SKM-1 treated with dmso at 0.1 percent for 144 hours (cell line): ENCODE data around the gene BICRAL.
"Not testable (repeated sequence)": the region's sequence is repeated elsewhere in the genome, so short reads cannot be mapped to it uniquely, and the experiment has no call there.

Source experiments
- DNase-seq: peaks from one replicate; lab custom pipeline; 2025; ENCODE audit not compliant: unreplicated experiment; lab: John Stamatoyannopoulos, UW

BICRAL gene

DNA sequence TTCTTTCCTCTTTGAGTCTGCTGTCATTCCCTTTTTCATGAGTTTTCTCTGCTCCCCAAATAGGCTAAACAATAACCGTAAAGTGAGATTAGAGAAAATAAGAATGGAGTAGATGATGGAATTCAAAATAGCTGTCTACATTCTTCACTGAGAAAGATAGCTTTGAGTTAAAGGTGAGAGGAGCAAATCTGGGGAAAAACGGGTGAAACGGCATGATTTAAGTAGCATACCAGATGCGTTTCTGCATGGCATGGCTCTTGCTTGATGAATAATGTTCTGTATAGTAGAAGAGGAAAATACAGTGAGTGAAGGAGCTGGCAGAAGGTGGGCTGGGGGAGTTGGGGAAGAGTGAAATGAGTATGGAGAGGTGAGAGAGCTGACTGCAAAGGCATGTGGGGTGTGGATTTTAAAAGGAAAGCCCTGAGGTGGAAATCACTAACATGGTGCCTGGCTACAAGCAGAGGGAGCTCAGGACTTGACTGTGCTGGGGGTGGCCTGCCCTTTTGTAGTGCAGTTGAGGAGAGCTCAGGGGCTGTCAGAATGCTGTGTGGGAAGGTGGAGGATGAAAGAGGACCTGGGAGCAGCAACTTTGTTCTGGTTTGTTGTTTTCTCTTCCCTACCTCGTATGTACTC, 8.8 kb downstream of the BICRAL start:
- DNase-seq = no peak

- DNase-seq = no peak
Observed at GRCh38 chr6:42791706-42792320, 10.0 kb downstream of the BICRAL start.

- DNase-seq = no peak
Observed at GRCh38 chr6:42795651-42796050, 13.8 kb downstream of the BICRAL start.

GRCh38 chr6:42796171-42796570, 14.3 kb downstream of the BICRAL start:
- DNase-seq = no peak

- not testable (repeated sequence) for DNase-seq
Observed at GRCh38 chr6:42797696-42798095, 15.8 kb downstream of the BICRAL start.

DNA sequence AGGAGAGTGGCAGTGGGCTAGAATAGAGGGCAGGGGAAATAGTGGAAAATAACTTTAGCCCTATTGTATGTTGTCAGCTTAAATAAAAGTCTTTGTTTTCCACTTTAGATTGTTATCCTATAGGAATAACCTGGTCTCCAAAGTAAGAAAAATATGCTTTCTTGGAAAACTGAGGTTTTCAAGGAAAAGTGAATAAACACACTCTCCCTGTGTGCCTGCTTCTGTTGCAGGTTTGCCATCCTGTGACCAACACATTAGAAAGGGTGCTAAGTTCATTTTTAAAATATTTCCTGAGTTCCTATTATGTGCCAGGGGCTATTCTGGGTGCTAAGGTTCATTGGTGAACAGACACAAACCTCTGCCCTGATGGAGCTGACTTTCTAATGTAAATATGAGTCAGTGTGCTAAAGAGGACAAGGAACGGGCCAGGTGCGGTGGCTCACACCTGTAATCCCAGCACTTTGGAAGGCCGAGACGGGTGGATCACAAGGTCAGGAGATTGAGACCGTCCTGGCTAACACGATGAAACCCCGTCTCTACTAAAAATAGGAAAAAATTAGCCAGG, 23.5 kb downstream of the BICRAL start:
- DNase-seq = no peak

- not testable (repeated sequence) for DNase-seq
Observed at GRCh38 chr6:42806359-42806758, 24.5 kb downstream of the BICRAL start.

DNA sequence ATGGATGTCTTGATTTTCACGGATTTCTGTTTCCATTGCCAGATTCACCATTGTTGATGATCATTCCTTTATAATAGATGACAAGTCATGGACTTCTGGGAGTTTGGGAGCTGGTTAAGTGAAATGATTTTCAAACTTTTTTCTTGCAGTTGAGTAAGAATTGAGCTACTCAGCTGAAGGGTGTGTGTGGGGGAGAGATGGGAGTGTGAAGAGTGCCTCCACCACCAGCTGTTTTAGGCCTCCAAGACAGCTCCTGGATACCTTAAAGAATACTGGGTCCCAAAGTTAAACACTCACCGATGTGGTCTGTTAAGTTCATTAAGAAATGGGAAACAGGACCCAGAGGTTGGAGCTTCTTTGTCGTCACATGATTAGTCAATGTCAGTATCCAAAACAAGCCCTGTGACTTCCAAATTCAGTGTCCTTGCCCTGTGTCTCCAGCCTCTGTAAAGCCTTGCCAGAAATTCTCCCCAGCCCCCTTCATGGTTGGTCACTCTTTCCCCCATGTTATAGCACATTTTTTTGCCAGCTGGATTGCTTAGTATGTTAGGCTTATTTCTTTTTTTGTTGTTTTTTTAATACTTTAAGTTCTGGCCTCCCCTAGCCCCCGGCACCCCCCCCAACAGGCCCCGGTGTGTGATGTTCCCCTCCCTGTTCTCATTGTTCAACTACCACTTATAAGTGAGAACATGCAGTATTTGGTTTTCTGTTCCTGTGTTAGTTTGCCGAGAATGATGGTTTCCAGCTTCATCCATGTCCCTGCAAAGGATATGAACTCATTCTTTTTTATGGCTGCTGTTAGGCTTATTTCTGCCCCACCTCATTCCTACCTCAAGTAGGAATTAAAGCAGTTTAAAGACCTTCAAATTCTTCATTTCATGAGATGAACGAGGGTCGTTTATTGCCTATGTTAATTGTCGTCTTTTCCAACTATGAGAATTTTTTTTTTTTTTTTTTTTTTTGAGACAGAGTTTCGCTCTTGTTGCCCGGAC, 26.9 kb downstream of the BICRAL start:
- no peak for DNase-seq

DNA sequence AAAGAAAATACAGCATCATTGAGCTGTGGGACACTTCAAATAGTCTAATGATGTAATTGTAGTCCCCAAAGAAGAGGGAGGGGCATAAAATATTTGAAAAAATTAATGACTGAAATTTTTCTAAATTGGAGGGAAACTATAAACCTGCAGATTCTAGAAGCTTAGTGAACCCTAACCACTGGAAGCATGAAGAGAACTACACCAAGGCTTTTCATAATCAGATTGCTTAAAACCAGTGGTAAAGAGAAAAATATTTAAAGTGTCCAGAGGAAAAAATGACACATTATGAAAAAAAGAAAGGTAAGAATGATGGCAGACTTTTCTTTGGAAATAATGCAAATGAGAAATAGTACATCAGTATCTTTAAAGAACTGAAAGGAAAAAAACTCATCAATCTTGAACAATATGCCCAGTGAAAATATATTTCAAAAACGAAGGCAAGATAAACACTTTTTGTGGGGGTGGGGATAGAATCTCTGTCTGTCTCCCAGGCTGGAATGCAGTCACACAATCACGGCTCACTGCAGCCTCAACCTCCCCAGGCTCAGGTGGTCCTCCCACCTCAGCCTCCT, 31.3 kb downstream of the BICRAL start:
- no peak for DNase-seq

DNA sequence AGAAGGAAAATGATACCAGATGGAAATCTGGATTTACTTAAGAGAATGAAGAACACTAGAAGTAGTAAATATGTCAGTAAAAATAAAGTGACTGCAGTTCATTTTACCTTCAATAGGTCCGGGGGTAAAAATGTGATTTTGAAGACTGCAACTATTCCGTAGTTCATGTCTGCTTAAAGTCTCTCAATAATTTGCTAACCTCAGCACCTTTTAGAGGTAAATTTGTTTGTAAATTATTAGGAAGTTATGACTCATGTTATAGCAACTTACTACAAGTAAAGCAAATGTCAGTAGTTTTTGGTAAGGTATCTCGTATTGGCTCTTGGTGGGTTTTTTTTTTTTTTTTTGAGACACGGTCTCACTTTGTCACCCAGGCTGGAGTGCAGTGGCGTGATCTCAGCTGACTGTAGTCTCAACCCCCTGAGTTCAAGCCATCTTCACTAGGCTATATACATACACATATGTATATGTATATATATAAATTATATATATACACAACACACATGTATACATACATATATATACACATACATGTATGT, 32.1 kb downstream of the BICRAL start:
- no peak for DNase-seq

DNA sequence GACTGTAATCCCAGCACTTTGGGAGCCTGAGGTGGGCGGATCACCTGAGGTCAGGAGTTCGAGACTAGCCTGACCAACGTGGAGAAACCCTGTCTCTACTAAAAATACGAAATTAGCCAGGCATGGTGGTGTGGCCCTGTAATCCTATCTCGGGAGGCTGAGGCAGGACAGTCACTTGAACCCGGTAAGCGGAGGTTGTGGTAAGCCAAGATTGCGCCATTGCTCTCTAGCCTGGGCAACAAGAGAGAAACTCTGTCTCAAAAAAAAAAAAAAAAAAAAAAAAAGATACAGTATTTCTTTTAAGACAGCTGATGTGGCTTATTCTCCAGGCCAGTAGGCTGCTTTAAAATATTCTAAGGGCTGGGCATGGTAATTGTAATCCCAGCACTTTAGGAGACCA, 33.9 kb downstream of the BICRAL start:
- peak; percentile 56 for DNase-seq

- DNase-seq = no peak
Observed at GRCh38 chr6:42817907-42818306, 36.1 kb downstream of the BICRAL start.

DNA sequence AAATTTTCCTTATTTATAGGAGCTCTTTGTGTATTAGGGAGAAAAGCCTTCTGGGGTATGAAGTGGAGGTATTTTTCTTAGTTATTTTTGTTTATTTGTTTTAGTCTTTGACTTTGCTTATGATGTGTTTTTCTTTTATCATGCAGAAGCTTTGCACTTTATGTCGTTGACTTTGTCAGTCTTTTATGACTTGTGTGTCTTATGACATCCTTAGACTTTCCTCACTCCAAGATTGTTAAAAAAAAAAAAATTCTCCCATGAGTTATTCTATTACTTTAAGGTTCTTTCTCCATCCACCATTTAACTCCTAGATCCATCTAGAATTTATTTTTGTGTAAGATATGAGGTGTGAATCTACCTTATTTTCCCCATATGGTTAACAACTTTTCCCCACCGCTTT, 36.6 kb downstream of the BICRAL start:
- no peak for DNase-seq

GRCh38 chr6:42818878-42819277, 37.0 kb downstream of the BICRAL start:
- DNase-seq = no peak

GRCh38 chr6:42819803-42820511, 38.1 kb downstream of the BICRAL start:
- DNase-seq = no peak

DNA sequence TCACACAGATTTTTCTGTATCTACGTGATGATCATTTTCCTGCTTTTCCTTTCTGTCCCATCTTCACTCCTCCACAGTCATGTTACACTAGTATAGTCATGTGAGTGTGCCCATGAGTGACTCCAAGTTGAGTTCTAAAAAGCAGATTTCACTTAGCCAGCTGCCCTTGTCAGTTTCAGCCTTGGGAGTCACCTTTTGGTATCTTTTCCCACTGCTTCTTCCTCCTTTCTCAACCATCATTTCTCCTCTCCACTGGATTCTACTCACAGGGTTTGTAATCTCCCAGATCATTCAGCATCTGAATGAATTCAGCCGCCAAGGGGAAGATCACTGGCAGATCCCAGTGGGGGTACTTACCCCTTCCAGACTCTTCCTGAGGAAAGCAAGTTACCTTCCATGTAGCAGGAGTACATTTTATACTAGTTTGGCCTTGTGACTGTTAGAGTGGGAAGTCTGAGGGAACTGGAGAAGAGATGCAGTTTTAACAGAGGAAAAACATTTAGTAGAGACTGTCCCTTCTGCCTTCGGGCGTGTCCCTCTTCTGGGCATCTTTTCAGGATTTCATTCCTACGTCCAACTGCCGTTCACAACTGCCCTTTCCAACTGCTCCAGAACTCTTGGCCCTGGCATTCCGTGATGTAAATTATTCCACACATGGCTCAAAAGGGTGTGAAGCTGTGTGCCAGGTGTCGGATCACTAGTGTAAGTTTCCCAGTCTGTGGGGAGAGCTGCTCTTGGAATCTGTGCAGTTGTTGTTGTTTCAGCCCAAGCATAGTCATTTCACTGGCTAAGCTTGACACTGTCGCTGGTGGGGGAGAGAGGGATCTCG, 38.9 kb downstream of the BICRAL start:
- no peak for DNase-seq

- no peak for DNase-seq
Observed at GRCh38 chr6:42821341-42821668, 39.5 kb downstream of the BICRAL start.

GRCh38 chr6:42821846-42822245, 40.0 kb downstream of the BICRAL start:
- DNase-seq = no peak

DNA sequence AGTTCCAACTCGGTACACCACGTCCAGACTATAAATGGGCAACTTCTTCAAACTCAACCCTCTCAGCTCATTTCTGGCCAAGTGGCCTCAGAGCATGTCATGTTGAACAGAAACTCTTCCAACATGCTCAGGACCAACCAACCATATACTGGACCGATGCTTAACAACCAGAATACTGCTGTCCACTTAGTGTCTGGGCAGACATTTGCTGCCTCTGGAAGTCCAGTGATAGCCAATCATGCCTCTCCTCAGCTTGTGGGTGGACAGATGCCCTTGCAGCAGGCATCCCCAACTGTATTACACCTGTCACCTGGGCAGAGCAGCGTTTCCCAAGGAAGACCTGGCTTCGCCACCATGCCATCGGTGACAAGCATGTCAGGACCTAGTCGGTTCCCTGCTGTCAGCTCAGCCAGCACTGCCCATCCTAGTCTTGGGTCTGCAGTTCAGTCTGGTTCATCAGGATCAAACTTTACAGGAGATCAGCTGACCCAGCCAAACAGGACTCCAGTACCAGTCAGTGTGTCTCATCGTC, 47.8 kb downstream of the BICRAL start:
- no peak for DNase-seq
